Sigmoid colon (tissue), 4 donors: ENCODE results near the gene PLEKHG7.

ENCODE experiments used
- CTCF ChIP-seq, 4 experiments: fragments of 450-650 bp in 3 of 4; fragments of 200-600 bp in 1 of 4; IDR thresholded peaks; one replicate each; pipeline ENCODE4 v1.5.1; 2016 to 2019; ENCODE audit warnings: antibody characterized with exemption in 4 of 4, mild to moderate bottlenecking in 3 of 4, moderate library complexity in 2 of 4
- POLR2AphosphoS5 ChIP-seq, 4 donors: sonication (generic); formaldehyde crosslinking; IDR thresholded peaks; one replicate each; pipeline ENCODE4 v1.6.1; 2017; ENCODE audit warnings: antibody characterized with exemption in 4 of 4

GRCh38 chr12:92785563-92785950, 82.8 kb downstream of the PLEKHG7 start:
- TF ChIP-seq CTCF (IDR thresholded peaks at IDR 0.05) (no peak), POLR2AphosphoS5 (IDR thresholded peaks at IDR 0.05) (no peak)
